Suprapubic skin (tissue), 4 donors: Measurements from ENCODE around the gene EXO1. TPM values are rescaled to one million over a fixed set of nuclear protein-coding genes. Genes with fewer than 3 reads are reported as not detected.

Source experiments
- DNase-seq, 2 donors: peaks; one replicate each; pipeline ENCODE4 v3.0.0-alpha.2; 2019; ENCODE audit warnings: low spot score in 2 of 2
- H3K27ac ChIP-seq: fragments of 200-600 bp; sonication (generic); one replicate; pipeline ENCODE4 v1.5.1; 2019
- H3K27me3 ChIP-seq: fragments of 200-600 bp; sonication (generic); one replicate; pipeline ENCODE4 v1.5.1; 2019
- H3K36me3 ChIP-seq: fragments of 200-600 bp; sonication (generic); one replicate; pipeline ENCODE4 v1.5.1; 2019
- H3K4me1 ChIP-seq: fragments of 200-600 bp; sonication (generic); one replicate; pipeline ENCODE4 v1.5.1; 2019
- H3K4me3 ChIP-seq: fragments of 200-600 bp; sonication (generic); one replicate; pipeline ENCODE4 v1.5.1; 2019; ENCODE audit warnings: mild to moderate bottlenecking
- H3K9me3 ChIP-seq: fragments of 200-600 bp; sonication (generic); one replicate; pipeline ENCODE4 v1.5.1; 2019
- CTCF ChIP-seq, 2 donors: fragments of 200-600 bp in 1 of 2; fragments of 450-650 bp in 1 of 2; sonication (generic) in 1 of 2; IDR thresholded peaks; one replicate each; pipeline ENCODE4 v1.5.1; 2016 to 2019; ENCODE audit warnings: antibody characterized with exemption in 2 of 2, mild to moderate bottlenecking in 1 of 2, moderate library complexity in 1 of 2
- EP300 ChIP-seq: sonication (generic); formaldehyde crosslinking; IDR thresholded peaks from one replicate; pipeline ENCODE4 v1.6.1; 2017; ENCODE audit warnings: antibody characterized with exemption
- POLR2A ChIP-seq, 2 donors: fragments of 450-650 bp; IDR thresholded peaks; one replicate each; pipeline ENCODE4 v1.6.1; 2017; ENCODE audit warnings: antibody characterized with exemption in 2 of 2, mild to moderate bottlenecking in 2 of 2, moderate library complexity in 2 of 2
- POLR2AphosphoS5 ChIP-seq, 3 donors: sonication (generic); formaldehyde crosslinking; IDR thresholded peaks; one replicate each; pipeline ENCODE4 v1.6.1; 2017; ENCODE audit warnings: antibody characterized with exemption in 3 of 3
- WGBS: methylation state at CpG from one replicate; pipeline ENCODE4 v1.1.5; 2018; 5-methylcytosine and 5-hydroxymethylcytosine counted together
- total RNA-seq, 4 donors: library from RNA; depleted of rRNA; stranded (reverse); fragments of >200 nt; gene quantifications; one replicate each; pipeline ENCODE4 v1.1.0, GENCODE V29; 2016

EXO1 gene
- total RNA-seq, 4 donors from 2014 or later = 0.48 to 1.6 (median 0.94) TPM

GRCh38 chr1:241932845-241933244 lies 84.8 kb downstream of the EXO1 start:
- no peaks in the 10 kb centered on the region for H3K27me3 ChIP-seq
- H3K9me3 ChIP-seq = no peaks in the 10 kb centered on the region
- no peak overlapping the region for H3K27ac ChIP-seq
- DNase-seq = no peak
- H3K4me3 ChIP-seq = no peak overlapping the region
- H3K4me1 ChIP-seq = no peaks in the 10 kb centered on the region
- TF ChIP-seq EP300 (no peak), POLR2AphosphoS5 (IDR thresholded peaks at IDR 0.05) (no peak), CTCF (IDR thresholded peaks at IDR 0.05) (no peak), POLR2A (IDR thresholded peaks at IDR 0.05) (no peak)
- 68% methylated on average over 4 of the region's 6 CpGs for WGBS
- H3K36me3 ChIP-seq = no peaks in the 10 kb centered on the region

DNA sequence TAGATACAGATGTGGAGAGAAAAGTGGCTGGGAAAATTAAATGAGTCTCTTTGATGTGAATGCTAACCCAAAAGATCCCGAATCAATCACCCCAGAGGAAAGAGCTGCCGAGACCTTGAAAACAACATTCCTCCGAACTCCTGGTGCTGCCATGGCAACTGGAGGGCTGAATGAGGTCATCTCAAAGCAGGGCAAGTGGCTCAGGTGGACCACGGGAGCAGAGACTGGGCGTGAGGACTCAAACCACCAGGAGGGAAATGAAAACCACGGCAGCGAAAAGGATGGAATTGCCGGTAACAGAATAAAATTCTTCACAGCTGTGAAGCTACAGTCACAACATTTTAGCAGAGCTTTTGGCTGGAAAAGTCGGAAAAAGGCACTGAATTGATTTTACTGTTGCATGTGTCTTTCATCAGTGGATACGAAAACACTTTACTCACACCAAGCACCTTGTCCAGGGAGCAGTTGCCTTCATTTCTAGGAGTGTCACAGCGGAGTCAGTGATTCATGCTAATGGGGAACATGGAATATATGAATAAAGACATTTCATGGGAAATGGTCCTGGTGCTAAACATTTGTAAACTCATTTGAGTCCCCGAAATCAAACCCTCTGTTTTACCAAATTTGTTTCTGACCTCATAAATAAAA lies 86.3 kb downstream of the EXO1 start:
- no peaks in the 10 kb centered on the region for H3K4me1 ChIP-seq
- no peaks in the 10 kb centered on the region for H3K9me3 ChIP-seq
- H3K27ac ChIP-seq = no peak overlapping the region
- no peaks in the 10 kb centered on the region for H3K27me3 ChIP-seq
- 41% methylated on average over 12 of the region's 12 CpGs for WGBS
- no peak overlapping the region for H3K4me3 ChIP-seq
- TF ChIP-seq EP300 = no peak
- TF ChIP-seq POLR2AphosphoS5 (IDR thresholded peaks at IDR 0.05) = no peak
- TF ChIP-seq CTCF (IDR thresholded peaks at IDR 0.05) = no peak
- TF ChIP-seq POLR2A (IDR thresholded peaks at IDR 0.05) = no peak
- H3K36me3 ChIP-seq = no peaks in the 10 kb centered on the region
- no peak for DNase-seq

- no peak for DNase-seq
- no peaks in the 10 kb centered on the region for H3K9me3 ChIP-seq
- H3K36me3 ChIP-seq = no peaks in the 10 kb centered on the region
- 49% methylated on average over 7 of the region's 7 CpGs for WGBS
- H3K27ac ChIP-seq = no peak overlapping the region
- no peaks in the 10 kb centered on the region for H3K27me3 ChIP-seq
- TF ChIP-seq POLR2AphosphoS5 (IDR thresholded peaks at IDR 0.05) = no peak
- no peak overlapping the region for H3K4me3 ChIP-seq
- no peaks in the 10 kb centered on the region for H3K4me1 ChIP-seq
Measured at GRCh38 chr1:241934866-241935265, 86.9 kb downstream of the EXO1 start.

Other genes starting within 250 kb of the EXO1 start
- gene CHML, start 207.8 kb upstream of the EXO1 start, total RNA-seq = 10 to 100 TPM in 3 of 4 donors, 1 to 10 TPM in 1; 8.0 to 14.3 (median 12.1) TPM
- gene OPN3, start 207.8 kb upstream of the EXO1 start, total RNA-seq = 10 to 100 TPM; 16.9 to 41.8 (median 28.4) TPM
- not detected for gene WDR64, start 195.9 kb upstream of the EXO1 start, total RNA-seq
- not detected for gene BECN2, start 109.6 kb downstream of the EXO1 start, total RNA-seq
- 10 to 100 TPM in 2 of 4 donors, 1 to 10 TPM in 2; 1.0 to 12.5 (median 8.1) TPM for gene MAP1LC3C, start 150.9 kb downstream of the EXO1 start, total RNA-seq